ENCODE data around the gene TECPR1. TPM values are rescaled to one million over a fixed set of nuclear protein-coding genes. Genes with fewer than 3 reads are reported as not detected.
A peak's percentile ranks its signal among the peaks of the same experiment; 100 is the strongest.

The TECPR1 gene
- total RNA-seq, 1 experiment from 2014 or later: 15.3 TPM

- no peak for DNase-seq (ENCODE audit: low read depth, low spot score)
- in situ Hi-C loops (cut with HindIII; ENCODE audit: low pct_unique_long_range_greater_than_20kb, low sequenced_read_pairs): no loop called here
Observed at GRCh38 chr7:98235901-98236300, 16.1 kb downstream of the TECPR1 start.

- DNase-seq (ENCODE audit: low read depth, low spot score): peak; percentile 20
- in situ Hi-C loops (cut with HindIII; ENCODE audit: low pct_unique_long_range_greater_than_20kb, low sequenced_read_pairs): no loop called here
Observed at GRCh38 chr7:98234429-98235147, 17.4 kb downstream of the TECPR1 start.

DNA sequence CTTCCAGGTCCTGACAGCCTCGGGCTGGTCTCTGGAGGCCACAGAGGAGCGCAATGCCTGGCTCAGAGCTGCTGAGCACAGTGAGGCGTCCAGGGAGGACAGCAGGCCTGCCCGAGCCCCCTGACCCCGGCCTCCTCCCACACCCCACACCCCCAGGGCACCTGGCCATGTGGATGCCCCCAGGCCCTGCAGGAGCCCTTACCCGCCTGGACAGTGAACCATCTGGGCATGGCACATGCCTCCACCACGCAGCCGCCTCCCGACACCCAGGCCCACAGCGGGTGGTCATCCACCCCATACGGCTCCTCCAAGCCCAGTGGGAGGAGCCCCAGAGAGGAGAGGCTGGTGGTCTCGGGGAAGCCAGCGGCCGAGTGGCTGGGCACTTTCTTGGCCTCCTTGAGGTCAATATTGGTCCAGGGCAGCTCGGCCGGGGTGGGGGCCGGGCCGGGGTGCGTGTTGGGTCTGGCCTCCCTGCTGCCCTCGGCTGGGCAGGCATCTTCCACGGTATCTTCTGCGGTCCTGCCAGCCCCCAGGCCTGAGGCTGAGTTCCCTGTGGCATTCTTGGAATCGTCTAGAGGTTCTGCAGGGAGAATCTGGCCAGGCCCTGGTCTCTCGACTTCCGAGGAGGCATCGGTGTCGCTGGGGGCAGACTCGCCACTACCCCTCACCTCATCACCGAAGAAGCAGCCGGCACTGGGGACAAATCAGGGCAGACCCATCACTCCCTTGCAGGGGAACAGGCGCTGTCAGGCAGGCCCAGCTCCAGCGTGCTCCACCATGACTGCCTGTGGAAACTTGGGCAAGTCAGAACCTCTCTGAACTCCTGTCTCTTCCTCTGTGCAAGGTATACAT is 18.6 kb downstream of the TECPR1 start:
- in situ Hi-C loops (cut with HindIII; ENCODE audit: low pct_unique_long_range_greater_than_20kb, low sequenced_read_pairs): no loop called here
- no peak for DNase-seq (ENCODE audit: low read depth, low spot score)

GRCh38 chr7:98232799-98233198 is 19.2 kb downstream of the TECPR1 start:
- in situ Hi-C loops (cut with HindIII; ENCODE audit: low pct_unique_long_range_greater_than_20kb, low sequenced_read_pairs): no loop called here
- DNase-seq (ENCODE audit: low read depth, low spot score): no peak

- in situ Hi-C loops (cut with HindIII; ENCODE audit: low pct_unique_long_range_greater_than_20kb, low sequenced_read_pairs): no loop called here
Observed at GRCh38 chr7:98232263-98232585, 19.8 kb downstream of the TECPR1 start.

GRCh38 chr7:98231493-98232262 is 20.4 kb downstream of the TECPR1 start:
- DNase-seq (ENCODE audit: low read depth, low spot score): no peak
- in situ Hi-C loops (cut with HindIII; ENCODE audit: low pct_unique_long_range_greater_than_20kb, low sequenced_read_pairs): no loop called here

More at GRCh38 chr7:98232263-98232585, 19.8 kb downstream of the TECPR1 start:
- no peak for DNase-seq (ENCODE audit: low read depth, low spot score)

GRCh38 chr7:98230746-98231471 is 21.1 kb downstream of the TECPR1 start:
- no peak for DNase-seq (ENCODE audit: low read depth, low spot score)
- in situ Hi-C loops (cut with HindIII; ENCODE audit: low pct_unique_long_range_greater_than_20kb, low sequenced_read_pairs): no loop called here

DNA sequence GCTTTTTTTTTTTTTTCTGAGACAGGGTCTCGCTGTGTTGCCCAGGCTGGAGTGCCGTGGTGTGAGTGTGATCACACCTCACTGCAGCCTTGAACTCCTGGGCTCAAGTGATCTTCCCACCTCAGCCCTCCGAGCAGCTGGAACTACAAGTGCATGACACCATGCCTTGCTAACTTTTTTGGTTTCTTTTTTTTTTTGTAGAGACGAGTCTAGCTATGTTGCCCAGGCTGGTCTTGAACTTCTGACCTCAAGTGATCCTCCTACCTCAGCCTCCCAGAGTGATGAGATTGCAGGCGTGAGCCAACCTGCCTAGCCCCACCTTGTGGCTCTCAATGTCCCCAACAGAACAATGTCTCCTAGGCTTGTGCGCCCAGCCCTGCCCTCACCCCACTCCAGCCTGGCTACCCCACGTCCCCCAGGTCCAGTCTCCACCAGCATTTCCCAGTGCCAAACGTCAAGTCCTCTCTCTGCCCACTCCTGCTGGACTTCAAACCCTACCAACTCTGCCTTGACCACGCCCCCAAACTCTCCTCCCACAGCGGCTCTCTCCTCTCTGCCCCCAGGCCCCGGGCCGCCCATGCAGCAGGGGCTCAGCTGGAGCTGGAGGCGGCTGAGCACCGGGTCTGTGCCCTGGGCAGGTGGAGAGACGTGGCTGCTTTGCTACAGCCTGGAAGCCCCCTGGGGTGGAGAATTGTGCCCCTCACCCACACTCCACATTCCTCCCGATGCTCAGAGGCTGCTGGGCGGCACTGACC is 21.9 kb downstream of the TECPR1 start:
- in situ Hi-C loops (cut with HindIII; ENCODE audit: low pct_unique_long_range_greater_than_20kb, low sequenced_read_pairs): no loop called here

DNA sequence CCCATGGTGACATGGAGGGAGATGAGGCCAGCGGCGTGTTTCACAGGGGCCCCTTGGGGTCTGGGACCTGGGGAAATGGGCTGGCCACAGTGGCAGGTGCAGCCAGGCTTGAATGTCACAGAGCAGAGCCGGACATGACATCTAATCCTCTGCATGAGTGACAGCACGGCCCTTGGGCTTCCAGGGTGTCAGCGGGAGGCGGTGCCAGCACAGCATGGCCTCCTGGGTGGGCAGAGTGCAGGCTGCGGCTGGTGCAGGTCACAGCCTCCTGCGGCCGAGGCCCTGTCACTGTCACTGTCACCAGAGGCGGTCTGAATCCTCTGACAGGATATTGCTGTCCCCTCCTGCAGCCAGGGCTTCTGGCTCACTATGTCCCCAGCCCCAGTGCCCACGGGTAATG is 22.6 kb downstream of the TECPR1 start:
- DNase-seq (ENCODE audit: low read depth, low spot score): no peak
- in situ Hi-C loops (cut with HindIII; ENCODE audit: low pct_unique_long_range_greater_than_20kb, low sequenced_read_pairs): no loop called here

More for the DNA sequence above, 21.9 kb downstream of the TECPR1 start:
- no peak for DNase-seq (ENCODE audit: low read depth, low spot score)

- no peak for DNase-seq (ENCODE audit: low read depth, low spot score)
- in situ Hi-C loops (cut with HindIII; ENCODE audit: low pct_unique_long_range_greater_than_20kb, low sequenced_read_pairs): no loop called here
Observed at GRCh38 chr7:98228801-98229200, 23.2 kb downstream of the TECPR1 start.

GRCh38 chr7:98227939-98228338 is 24.1 kb downstream of the TECPR1 start:
- DNase-seq (ENCODE audit: low read depth, low spot score): no peak
- in situ Hi-C loops (cut with HindIII; ENCODE audit: low pct_unique_long_range_greater_than_20kb, low sequenced_read_pairs): no loop called here

- in situ Hi-C loops (cut with HindIII; ENCODE audit: low pct_unique_long_range_greater_than_20kb, low sequenced_read_pairs): no loop called here
- DNase-seq (ENCODE audit: low read depth, low spot score): no peak
Observed at GRCh38 chr7:98225913-98226614, 26.0 kb downstream of the TECPR1 start.

DNA sequence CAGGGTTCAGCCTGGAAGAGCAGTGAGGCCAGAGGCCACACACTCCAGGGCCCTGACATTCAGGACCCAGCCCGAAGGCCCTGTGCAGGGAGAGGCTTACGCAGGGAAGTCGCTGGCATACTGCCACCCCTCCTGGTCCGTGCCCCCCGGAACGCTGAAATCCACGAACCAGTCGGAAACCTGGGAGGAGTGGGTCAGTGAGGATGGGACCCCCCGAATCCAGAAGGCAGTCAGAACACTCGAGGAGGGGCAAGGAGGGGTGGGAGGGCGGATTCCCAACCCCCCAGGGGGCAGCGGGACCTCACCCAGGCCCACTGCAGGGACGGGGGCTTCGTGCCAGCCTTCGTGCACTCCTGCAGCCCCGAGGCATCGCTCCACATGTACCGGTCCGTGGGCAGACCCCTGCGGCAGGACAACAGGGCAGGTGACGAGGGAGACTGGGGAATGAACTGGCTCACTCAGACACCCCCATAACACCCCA is 27.3 kb downstream of the TECPR1 start:
- in situ Hi-C loops (cut with HindIII; ENCODE audit: low pct_unique_long_range_greater_than_20kb, low sequenced_read_pairs): no loop called here
- no peak for DNase-seq (ENCODE audit: low read depth, low spot score)

- no peak for DNase-seq (ENCODE audit: low read depth, low spot score)
Observed at GRCh38 chr7:98223898-98224700, 27.9 kb downstream of the TECPR1 start.

DNA sequence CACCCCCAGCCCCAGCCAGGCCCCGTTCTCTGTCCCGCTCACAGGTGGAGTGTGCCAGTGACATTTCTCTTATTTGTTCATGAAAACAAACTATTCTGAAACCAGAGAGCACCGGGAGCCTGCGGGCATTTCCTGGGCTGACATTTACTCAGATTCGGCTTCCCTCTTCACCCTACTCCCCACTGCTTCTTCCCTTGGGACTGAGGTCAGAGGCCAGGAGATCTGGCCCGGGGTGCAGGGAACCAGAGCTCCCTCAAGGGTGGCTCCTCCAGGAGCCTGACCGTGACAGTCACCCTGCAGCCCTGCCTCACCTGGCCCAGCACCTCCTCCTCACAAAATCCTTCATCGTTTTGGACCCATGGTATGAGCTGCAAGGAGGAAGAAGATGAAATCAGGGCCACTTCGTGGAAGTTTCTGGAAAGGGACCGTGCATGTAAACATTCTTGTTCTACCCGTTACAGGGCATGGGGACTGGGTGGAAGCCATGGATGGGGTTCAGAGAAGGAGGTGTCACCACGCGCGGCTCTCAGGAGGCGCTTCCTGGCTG is 28.6 kb downstream of the TECPR1 start:
- in situ Hi-C loops (cut with HindIII; ENCODE audit: low pct_unique_long_range_greater_than_20kb, low sequenced_read_pairs): no loop called here
- no peak for DNase-seq (ENCODE audit: low read depth, low spot score)

More at GRCh38 chr7:98223898-98224700, 27.9 kb downstream of the TECPR1 start:
- in situ Hi-C loops (cut with HindIII; ENCODE audit: low pct_unique_long_range_greater_than_20kb, low sequenced_read_pairs): no loop called here

Measured in SK-MEL-5 (cell line).